IMR-90 (cell line): ENCODE data around the gene KLHDC2. TPM values are rescaled to one million over a fixed set of nuclear protein-coding genes. Genes with fewer than 3 reads are reported as not detected.

Experiments used
- ATAC-seq: fragments of 200-7000 bp; cut with Tn5 transposase; 2 replicates; pipeline ENCODE4 v1.9.1; 2020; ENCODE audit warnings: low read depth, mild to moderate bottlenecking, moderate library complexity
- BruUV-seq: library from RNA; stranded (reverse); fragments of 400-500 nt; replicated peaks from 2 replicates; lab custom pipeline; 2021; lab: Mats Ljungman, UMichigan
- CTCF ChIA-PET: fragments of 300-600 bp; formaldehyde crosslinking; extraction: SDS; loops from one replicate; lab custom pipeline; 2021; ENCODE audit warnings: antibody characterized with exemption; lab: Yijun Ruan, JAX
- POLR2A ChIA-PET: fragments of 300-600 bp; sonication (Branson Sonifier 250); formaldehyde crosslinking; loops from one replicate; lab custom pipeline; 2022; ENCODE audit warnings: antibody characterized with exemption; ENCODE audit not compliant: unreplicated experiment; lab: Charles Lee
- DNase-seq: peaks from one replicate; pipeline ENCODE4 v3.0.0; 2013
- H2AFZ ChIP-seq: replicated peaks from 2 replicates; pipeline ENCODE3; 2013; ENCODE audit warnings: low read length, mild to moderate bottlenecking; ENCODE audit not compliant: poor library complexity
- H2AK5ac ChIP-seq: 2 replicates; pipeline ENCODE4 v1.6.1; 2013; ENCODE audit warnings: low read depth, low read length, inconsistent platforms
- H2AK9ac ChIP-seq: replicated peaks from 2 replicates; pipeline ENCODE3; 2013; ENCODE audit warnings: mild to moderate bottlenecking, low read depth, low read length, moderate library complexity; ENCODE audit not compliant: poor library complexity
- H2BK120ac ChIP-seq: 2 replicates; pipeline ENCODE4 v1.6.1; 2013; ENCODE audit warnings: low read depth, low read length, inconsistent platforms
- H2BK15ac ChIP-seq: 3 replicates; pipeline ENCODE4 v1.6.1; 2013; ENCODE audit warnings: low read depth, low read length, inconsistent platforms
- H2BK20ac ChIP-seq: 2 replicates; pipeline ENCODE4 v1.6.1; 2013; ENCODE audit warnings: low read depth, mild to moderate bottlenecking, inconsistent platforms, low read length, moderate library complexity
- H2BK5ac ChIP-seq: 2 replicates; pipeline ENCODE4 v1.6.1; 2013; ENCODE audit warnings: mild to moderate bottlenecking, low read depth, low read length, inconsistent platforms; ENCODE audit not compliant: poor library complexity, severe bottlenecking
- H3K14ac ChIP-seq: replicated peaks from 2 replicates; pipeline ENCODE4 v1.6.1; 2013; ENCODE audit warnings: low read depth, low read length, inconsistent platforms
- H3K18ac ChIP-seq: 2 replicates; pipeline ENCODE4 v1.6.1; 2013; ENCODE audit warnings: low read depth, low read length, control low read depth
- H3K23ac ChIP-seq: 2 replicates; pipeline ENCODE4 v1.6.1; 2013; ENCODE audit warnings: low read depth, low read length, inconsistent platforms
- H3K27ac ChIP-seq: 2 replicates; pipeline ENCODE4 v1.5.1; 2013; ENCODE audit warnings: mild to moderate bottlenecking, control low read depth, low read length; ENCODE audit not compliant: insufficient read depth
- H3K27me3 ChIP-seq: 2 replicates; pipeline ENCODE4 v1.6.1; 2013; ENCODE audit warnings: low read length; ENCODE audit not compliant: control insufficient read depth, insufficient read depth
- H3K36me3 ChIP-seq: 2 replicates; pipeline ENCODE4 v1.6.1; 2013; ENCODE audit warnings: low read length, mixed read lengths; ENCODE audit not compliant: control insufficient read depth, insufficient read depth
- H3K4ac ChIP-seq: 2 replicates; pipeline ENCODE4 v1.6.1; 2013; ENCODE audit warnings: low read depth, low read length, inconsistent platforms
- H3K4me1 ChIP-seq: 2 replicates; pipeline ENCODE4 v1.6.1; 2013; ENCODE audit warnings: low read length, mixed read lengths; ENCODE audit not compliant: control insufficient read depth, insufficient read depth
- H3K4me2 ChIP-seq: 2 replicates; pipeline ENCODE4 v1.6.1; 2013; ENCODE audit warnings: low read depth, mild to moderate bottlenecking, control low read depth, low read length, moderate library complexity
- H3K4me3 ChIP-seq: 2 replicates; pipeline ENCODE4 v1.5.1; 2013; ENCODE audit warnings: low read depth, mild to moderate bottlenecking, control low read depth, low read length, moderate library complexity; ENCODE audit not compliant: insufficient read depth
- H3K56ac ChIP-seq: 2 replicates; pipeline ENCODE4 v1.6.1; 2013; ENCODE audit warnings: low read length, inconsistent platforms; ENCODE audit not compliant: insufficient read depth; ENCODE audit errors: extremely low read depth
- H3K79me1 ChIP-seq, 2 experiments: 2 replicates each; pipeline ENCODE4 v1.6.1; 2013; ENCODE audit warnings: low read length in 2 of 2, inconsistent platforms in 1 of 2, low read depth in 1 of 2
- H3K9ac ChIP-seq: 2 replicates; pipeline ENCODE4 v1.6.1; 2013; ENCODE audit warnings: low read depth, low read length, control low read depth
- H3K9me1 ChIP-seq: 2 replicates; pipeline ENCODE4 v1.6.1; 2013; ENCODE audit warnings: low read length, inconsistent platforms; ENCODE audit not compliant: insufficient read depth
- H3K9me3 ChIP-seq: 2 replicates; pipeline ENCODE4 v1.6.1; 2013; ENCODE audit warnings: low read length; ENCODE audit not compliant: control insufficient read depth, insufficient read depth
- H4K20me1 ChIP-seq: 2 replicates; pipeline ENCODE4 v1.6.1; 2013; ENCODE audit warnings: low read length, inconsistent platforms; ENCODE audit not compliant: insufficient read depth
- H4K5ac ChIP-seq: 2 replicates; pipeline ENCODE4 v1.6.1; 2013; ENCODE audit warnings: mild to moderate bottlenecking, low read depth, low read length, control low read depth
- H4K8ac ChIP-seq, 2 experiments: 2 replicates each; pipeline ENCODE4 v1.6.1; 2013; ENCODE audit warnings: low read depth in 2 of 2, low read length in 2 of 2, control low read depth in 1 of 2, inconsistent platforms in 1 of 2
- H4K91ac ChIP-seq: 2 replicates; pipeline ENCODE4 v1.6.1; 2013; ENCODE audit warnings: low read depth, low read length, inconsistent platforms; ENCODE audit not compliant: insufficient read depth
- BHLHE40 ChIP-seq: fragments of 150-350 bp; IDR thresholded peaks from 2 replicates; pipeline ENCODE4 v1.6.1; 2016; ENCODE audit warnings: mild to moderate bottlenecking, low read depth, low read length
- CEBPB ChIP-seq: IDR thresholded peaks from 2 replicates; pipeline ENCODE4 v1.6.1; 2012; ENCODE audit warnings: low read depth, low read length, improper control_type of control experiment
- CHD1 ChIP-seq: IDR thresholded peaks from 2 replicates; pipeline ENCODE4 v1.6.1; 2012; ENCODE audit warnings: low read depth, low read length, improper control_type of control experiment
- NFE2L2 ChIP-seq: fragments of 150-350 bp; IDR thresholded peaks from 2 replicates; pipeline ENCODE4 v1.6.1; 2016; ENCODE audit warnings: low read depth, mild to moderate bottlenecking, low read length
- RAD21 ChIP-seq: IDR thresholded peaks from 2 replicates; pipeline ENCODE4 v1.6.1; 2012; ENCODE audit warnings: low read length, improper control_type of control experiment
- WGBS, 2 experiments: methylation state at CpG; one replicate each; pipeline versions ENCODE4 v1.1.5 to v1.1.7; 2013; ENCODE audit warnings: missing lambda C conversion rate in 2 of 2; ENCODE audit not compliant: insufficient read length in 1 of 2; ENCODE audit errors: extremely low coverage in 2 of 2; 5-methylcytosine and 5-hydroxymethylcytosine counted together
- dilution Hi-C: fragments of 300-500 bp; cut with HindIII; formaldehyde crosslinking; loops from one replicate; pipeline ENCODE4 v1.14.3; 2018; ENCODE audit warnings: low sequenced_read_pairs; ENCODE audit not compliant: unreplicated experiment
- in situ Hi-C: fragments of 300-500 bp; cut with MboI; formaldehyde crosslinking; loops from 3 replicates; pipeline ENCODE4 v1.14.3; 2019; ENCODE audit warnings: low sequenced_read_pairs, inconsistent platforms, mixed read lengths
- intact Hi-C: fragments of 100-400 bp; cut with micrococcal nuclease; formaldehyde crosslinking; loops from 2 replicates; pipeline ENCODE4 v1.10.0; 2022
- polyA plus RNA-seq, 3 experiments: library from polyadenylated mRNA; depleted of rRNA; stranded (reverse); fragments of >200 nt; gene quantifications; 2 replicates each; pipeline ENCODE4 v1.2.3, GENCODE V29; 2012; ENCODE audit warnings: low replicate concordance in 1 of 3
- total RNA-seq: library from RNA; depleted of rRNA; stranded (reverse); fragments of >200 nt; gene quantifications from 2 replicates; pipeline ENCODE4 v1.2.3, GENCODE V29; 2012

KLHDC2 gene
- total and polyA plus RNA-seq, 2 of the 4 experiments (the other 2 are of a cell fraction) = 29.2 to 41.8 TPM

GRCh38 chr14:49755378-49755777 lies 12.6 kb upstream of the KLHDC2 start:
- DNase-seq = no peak
- peak; percentile 49; the same call in 1 of the 2 replicates for TF ChIP-seq NFE2L2
- TF ChIP-seq BHLHE40 = no peak
- TF ChIP-seq RAD21 = no peak
- no peak for TF ChIP-seq CEBPB
- TF ChIP-seq CHD1 = no peak
- no TSS peak for BruUV-seq
- Histone ChIP-seq H4K91ac (no peak overlapping the region), H3K27me3 (no peaks in the 10 kb centered on the region), H3K9ac (no peak overlapping the region), H2AFZ (no peak overlapping the region), H4K8ac (no peak overlapping the region), H2AK5ac (no peak overlapping the region), H4K20me1 (no peaks in the 10 kb centered on the region), H3K36me3 (no peaks in the 10 kb centered on the region), H2BK120ac (no peak overlapping the region), H3K14ac (no peak overlapping the region), H3K9me3 (no peaks in the 10 kb centered on the region), H3K56ac (no peak overlapping the region), H2BK20ac (no peak overlapping the region), H3K23ac (no peak overlapping the region), H3K79me1 (no peaks in the 10 kb centered on the region), H3K4me1 (no peaks in the 10 kb centered on the region), H3K4me3 (no peak overlapping the region), H3K27ac (no peak overlapping the region), H2BK5ac (no peak overlapping the region), H2AK9ac (no peak overlapping the region), H2BK15ac (no peak overlapping the region), H3K4me2 (no peak overlapping the region), H3K9me1 (no peaks in the 10 kb centered on the region), H3K18ac (no peak overlapping the region; the same call in 1 of the 2 replicates), H3K4ac (no peak overlapping the region), H4K5ac (no peak overlapping the region)
- WGBS, 2 experiments = no CpG with 5 or more reads among the region's 3 CpGs
- in situ Hi-C loops = loop anchor here (25.0 kb wide), 1 partner anchor 293 kb away; no protein-coding TSS in a partner anchor
- CTCF ChIA-PET = no interaction called here
- intact Hi-C loops = no loop called here
- POLR2A ChIA-PET = no interaction called here
- dilution Hi-C loops = no loop called here
- ATAC-seq = no peak
